OCI-LY3 (cell line): ENCODE data around the gene GDF15.

Experiments used
- H2AFZ ChIP-seq: fragments of 200-600, 300-600 bp; shearing (Covaris generic); 2 replicates; pipeline ENCODE4 v1.6.0; 2014; ENCODE audit warnings: antibody characterized with exemption, low read depth, low read length
- H3K27ac ChIP-seq: fragments of 200-600, 300-600 bp; sonication (generic); 2 replicates; pipeline ENCODE4 v1.5.1; 2014; ENCODE audit warnings: mild to moderate bottlenecking, low read length, moderate library complexity, mixed read lengths
- H3K27me3 ChIP-seq: fragments of 200-600, 300-600 bp; sonication (generic); 2 replicates; pipeline ENCODE4 v1.6.1; 2014; ENCODE audit warnings: low read depth, low read length, mixed read lengths
- H3K36me3 ChIP-seq: fragments of 200-600, 300-600 bp; sonication (generic); replicated peaks from 2 replicates; pipeline ENCODE3; 2014; ENCODE audit warnings: low read depth, low read length, mixed read lengths
- H3K4me1 ChIP-seq: fragments of 300-600, 200-600 bp; sonication (generic); 2 replicates; pipeline ENCODE4 v1.6.1; 2014; ENCODE audit warnings: low read length, mixed read lengths
- H3K4me2 ChIP-seq: fragments of 200-600, 300-600 bp; sonication (generic); 2 replicates; pipeline ENCODE4 v1.6.1; 2014; ENCODE audit warnings: low read length, mixed read lengths
- H3K4me3 ChIP-seq: fragments of 300-600, 200-600 bp; sonication (generic); 2 replicates; pipeline ENCODE4 v1.5.1; 2014; ENCODE audit warnings: antibody characterized with exemption, mild to moderate bottlenecking, low read length, moderate library complexity
- H3K79me2 ChIP-seq: fragments of 300-600, 200-600 bp; shearing (Covaris generic); 2 replicates; pipeline ENCODE4 v1.6.1; 2014; ENCODE audit warnings: mild to moderate bottlenecking, low read length, mixed read lengths
- H3K9ac ChIP-seq: fragments of 300-600, 200-600 bp; shearing (Covaris generic); 2 replicates; pipeline ENCODE4 v1.6.0; 2014; ENCODE audit warnings: mild to moderate bottlenecking, low read length, moderate library complexity
- H3K9me3 ChIP-seq: fragments of 200-600, 300-600 bp; shearing (Covaris generic); 2 replicates; pipeline ENCODE4 v1.6.1; 2014; ENCODE audit warnings: low read length, mixed read lengths; ENCODE audit not compliant: insufficient read depth
- H4K20me1 ChIP-seq: fragments of 200-600, 300-600 bp; sonication (generic); 2 replicates; pipeline ENCODE4 v1.6.1; 2016; ENCODE audit warnings: low read length, mixed read lengths; ENCODE audit not compliant: insufficient read depth
- CTCF ChIP-seq: fragments of 200-600, 300-600 bp; sonication (generic); IDR thresholded peaks from 2 replicates; pipeline ENCODE4 v1.5.1; 2014; ENCODE audit warnings: antibody characterized with exemption, low read length, low read depth
- EZH2phosphoT487 ChIP-seq: fragments of 200-600 bp; shearing (Covaris generic); IDR thresholded peaks from 2 replicates; pipeline ENCODE4 v1.6.1; 2018; ENCODE audit warnings: antibody characterized with exemption, mixed run types, low read depth

Gene GDF15

GRCh38 chr19:18340190-18340989 is 45.6 kb upstream of the GDF15 start, which contains the start of gene PGPEP1:
Gene PGPEP1 (plus strand): TSS chr19:18340598. CDS start chr19:18340682, 84 bp downstream.
- TF ChIP-seq CTCF (no peak), EZH2phosphoT487 (no peak)
- H3K4me3 ChIP-seq: peak within 1 kb of the TSS; percentile 83
- H3K27me3 ChIP-seq: 0 out of 2 replicates have a peak, but pooled peaks cover 6% of the 10 kb centered on the region
- H3K36me3 ChIP-seq: no peaks in the 10 kb centered on the region
- no peaks in the 10 kb centered on the region for H3K9me3 ChIP-seq
- no peaks in the 10 kb centered on the region for H4K20me1 ChIP-seq
- H3K79me2 ChIP-seq: no peaks in the 10 kb centered on the region
- peak within 1 kb of the TSS; percentile 79 for H3K4me2 ChIP-seq
- H3K27ac ChIP-seq: peak within 1 kb of the TSS; percentile 9; the same call in 1 of the 2 replicates
- H3K9ac ChIP-seq: peak within 1 kb of the TSS; percentile 69
- H2AFZ ChIP-seq: peak within 1 kb of the TSS; percentile 70
- H3K4me1 ChIP-seq: peaks cover 17% of the 10 kb centered on the region

- no peaks in the 10 kb centered on the region for H3K36me3 ChIP-seq
- H3K9ac ChIP-seq: peak overlapping the region; percentile 69
- no peaks in the 10 kb centered on the region for H3K79me2 ChIP-seq
- H3K27ac ChIP-seq: peak overlapping the region; percentile 9; the same call in 1 of the 2 replicates
- TF ChIP-seq EZH2phosphoT487: no peak
- peak; percentile 21; the same call in 1 of the 2 replicates for TF ChIP-seq CTCF
- no peaks in the 10 kb centered on the region for H3K9me3 ChIP-seq
- peaks cover 17% of the 10 kb centered on the region for H3K4me1 ChIP-seq
- no peaks in the 10 kb centered on the region for H4K20me1 ChIP-seq
- H3K4me3 ChIP-seq: peak overlapping the region; percentile 83
- H3K27me3 ChIP-seq: 0 out of 2 replicates have a peak, but pooled peaks cover 6% of the 10 kb centered on the region
- peak overlapping the region; percentile 79 for H3K4me2 ChIP-seq
- peak overlapping the region; percentile 61 for H2AFZ ChIP-seq
Measured at GRCh38 chr19:18340990-18341868, 44.7 kb upstream of the GDF15 start.

- H3K4me2 ChIP-seq: no peak overlapping the region
- no peaks in the 10 kb centered on the region for H3K36me3 ChIP-seq
- H3K4me3 ChIP-seq: no peak overlapping the region
- H3K9me3 ChIP-seq: no peaks in the 10 kb centered on the region
- no peaks in the 10 kb centered on the region for H3K79me2 ChIP-seq
- no peaks in the 10 kb centered on the region for H4K20me1 ChIP-seq
- H3K9ac ChIP-seq: no peak overlapping the region
- no peak for TF ChIP-seq EZH2phosphoT487
- TF ChIP-seq CTCF: no peak
- 0 out of 2 replicates have a peak, but pooled peaks cover 5% of the 10 kb centered on the region for H3K27me3 ChIP-seq
- H3K27ac ChIP-seq: no peak overlapping the region
- H2AFZ ChIP-seq: no peak overlapping the region
- peaks cover 17% of the 10 kb centered on the region for H3K4me1 ChIP-seq
Measured at GRCh38 chr19:18342090-18342632, 43.8 kb upstream of the GDF15 start.

GRCh38 chr19:18344582-18344950 is 41.4 kb upstream of the GDF15 start:
- TF ChIP-seq CTCF (no peak), EZH2phosphoT487 (no peak)
- Histone ChIP-seq H3K27ac (no peak overlapping the region), H3K9ac (no peak overlapping the region), H2AFZ (no peak overlapping the region), H3K36me3 (no peaks in the 10 kb centered on the region), H3K27me3 (no peaks in the 10 kb centered on the region), H3K4me2 (no peak overlapping the region), H3K9me3 (no peaks in the 10 kb centered on the region), H3K4me3 (no peak overlapping the region), H4K20me1 (no peaks in the 10 kb centered on the region), H3K79me2 (no peaks in the 10 kb centered on the region), H3K4me1 (peaks cover 10% of the 10 kb centered on the region)
